ENCODE results near the gene ACSL3.

- no peak for TF ChIP-seq CTCF (IDR thresholded peaks at IDR 0.05)
- TF ChIP-seq POLR2AphosphoS5 (IDR thresholded peaks at IDR 0.05), result no peak
- no peak for TF ChIP-seq EP300 (IDR thresholded peaks at IDR 0.05)
These were observed 107.8 kb downstream of the ACSL3 start for GRCh38 chr2:222968550-222969155.

All from sigmoid colon (tissue), 4 donors.